ENCODE measurements around the gene DOCK6.

The DOCK6 gene

GRCh38 chr19:11244846-11245589 is 17.3 kb downstream of the DOCK6 start:
- DNase-seq (ENCODE audit: low read depth in 3 of 3): no peak

- peak in 1 of 3 experiments; percentile 2 for DNase-seq (ENCODE audit: low read depth in 3 of 3)
Measured at GRCh38 chr19:11243798-11244169, 18.5 kb downstream of the DOCK6 start.

GRCh38 chr19:11242864-11243797 is 19.2 kb downstream of the DOCK6 start:
- peak; percentile 72 to 83 (median 73) for DNase-seq (ENCODE audit: low read depth in 3 of 3)

GRCh38 chr19:11242025-11242424 is 20.3 kb downstream of the DOCK6 start:
- no peak for DNase-seq (ENCODE audit: low read depth in 3 of 3)

GRCh38 chr19:11240008-11240444 is 22.3 kb downstream of the DOCK6 start:
- DNase-seq (ENCODE audit: low read depth in 3 of 3): no peak

GRCh38 chr19:11239377-11240000 is 22.8 kb downstream of the DOCK6 start, which contains the start of gene ANGPTL8:
Gene ANGPTL8, plus strand, starts transcription at chr19:11239619. Its CDS starts 19 bp downstream, at chr19:11239638.
- no peak for DNase-seq (ENCODE audit: low read depth in 3 of 3)

GRCh38 chr19:11238781-11239376 is 23.4 kb downstream of the DOCK6 start:
- no peak for DNase-seq (ENCODE audit: low read depth in 3 of 3)

- no peak for DNase-seq (ENCODE audit: low read depth in 3 of 3)
Measured at GRCh38 chr19:11238041-11238440, 24.3 kb downstream of the DOCK6 start.

GRCh38 chr19:11237321-11237720 is 25.0 kb downstream of the DOCK6 start:
- DNase-seq (ENCODE audit: low read depth in 3 of 3): no peak

GRCh38 chr19:11236324-11237301 is 25.7 kb downstream of the DOCK6 start:
- DNase-seq (ENCODE audit: low read depth in 3 of 3): no peak

GRCh38 chr19:11234486-11235075 is 27.7 kb downstream of the DOCK6 start:
- no peak for DNase-seq (ENCODE audit: low read depth in 3 of 3)

- no peak for DNase-seq (ENCODE audit: low read depth in 3 of 3)
Measured at GRCh38 chr19:11233073-11233472, 29.3 kb downstream of the DOCK6 start.

GRCh38 chr19:11232555-11232954 is 29.8 kb downstream of the DOCK6 start:
- no peak for DNase-seq (ENCODE audit: low read depth in 3 of 3)

GRCh38 chr19:11230621-11231386 is 31.5 kb downstream of the DOCK6 start:
- DNase-seq (ENCODE audit: low read depth in 3 of 3): no peak

GRCh38 chr19:11227195-11227886 is 35.0 kb downstream of the DOCK6 start:
- DNase-seq (ENCODE audit: low read depth in 3 of 3): no peak

- DNase-seq (ENCODE audit: low read depth in 3 of 3): no peak
Measured at GRCh38 chr19:11226716-11227166, 35.6 kb downstream of the DOCK6 start.

- DNase-seq (ENCODE audit: low read depth in 3 of 3): no peak
Measured at GRCh38 chr19:11225815-11226214, 36.5 kb downstream of the DOCK6 start.

- DNase-seq (ENCODE audit: low read depth in 3 of 3): no peak
Measured at GRCh38 chr19:11225172-11225571, 37.2 kb downstream of the DOCK6 start.

GRCh38 chr19:11224429-11224828 is 37.9 kb downstream of the DOCK6 start:
- no peak for DNase-seq (ENCODE audit: low read depth in 3 of 3)
